Central memory CD4-positive, alpha-beta T cell (primary cell): ENCODE data around the gene MOB3A.
"Not testable (repeated sequence)": the region's sequence is repeated elsewhere in the genome, so short reads cannot be mapped to it uniquely, and the experiment has no call there.

Source experiments
- DNase-seq: peaks from one replicate; pipeline ENCODE4 v3.0.0; 2022
- total RNA-seq, 3 experiments: gene quantifications; one replicate each; lab custom pipeline; 2026; lab: John Stamatoyannopoulos, UW

Gene MOB3A
- total RNA-seq = 77.9 to 80.1 (median 78.0) reads per million in 3 experiments

DNA sequence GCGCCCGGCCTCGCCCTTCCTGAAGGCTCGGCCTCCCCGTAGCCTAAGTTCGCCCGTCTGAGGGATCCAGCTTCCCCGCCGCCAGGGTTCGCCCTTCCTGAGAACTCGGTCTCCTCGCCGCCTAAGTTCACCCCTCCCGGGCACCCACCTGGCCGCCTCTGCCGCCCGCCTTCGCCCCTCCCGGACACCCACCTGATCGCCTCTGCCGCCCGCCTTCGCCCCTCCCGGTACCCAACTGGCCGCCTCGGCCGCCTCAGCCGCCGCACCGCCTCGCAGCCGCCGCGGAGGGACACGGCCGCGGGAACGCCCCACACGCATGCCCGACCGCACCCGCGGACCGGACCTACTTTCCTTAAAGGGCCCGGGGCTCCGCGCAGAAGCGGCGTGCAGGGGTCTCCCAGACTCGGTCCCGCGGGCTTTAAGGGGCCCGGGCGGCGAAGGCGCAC is at the start of gene MOB3A:
TSS of gene MOB3A (minus strand) at position 293 of the 446 bp plus-strand sequence. CDS start 17,766 bp downstream, outside the sequence.
- no peak for DNase-seq

DNA sequence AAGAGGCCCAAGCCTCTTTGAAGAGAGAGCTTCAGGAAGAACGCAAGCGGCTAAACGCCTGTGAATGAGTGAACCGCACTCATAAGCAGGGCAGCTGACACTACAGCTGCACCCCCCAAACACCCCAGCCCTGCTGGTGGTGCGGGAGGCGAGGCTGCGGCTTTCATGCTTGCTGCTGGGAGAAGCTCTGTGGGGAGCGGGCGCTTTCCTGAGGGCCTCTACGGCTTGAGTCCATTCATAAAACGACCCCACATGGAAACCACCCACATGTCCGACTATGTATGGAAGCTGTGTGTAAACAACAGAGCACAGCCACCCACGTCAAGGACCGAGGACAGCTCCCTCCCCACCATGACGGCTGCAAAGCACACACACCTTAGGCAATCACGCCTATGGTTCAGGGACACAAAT is 49.7 kb upstream of the MOB3A start:
- no peak for DNase-seq

DNA sequence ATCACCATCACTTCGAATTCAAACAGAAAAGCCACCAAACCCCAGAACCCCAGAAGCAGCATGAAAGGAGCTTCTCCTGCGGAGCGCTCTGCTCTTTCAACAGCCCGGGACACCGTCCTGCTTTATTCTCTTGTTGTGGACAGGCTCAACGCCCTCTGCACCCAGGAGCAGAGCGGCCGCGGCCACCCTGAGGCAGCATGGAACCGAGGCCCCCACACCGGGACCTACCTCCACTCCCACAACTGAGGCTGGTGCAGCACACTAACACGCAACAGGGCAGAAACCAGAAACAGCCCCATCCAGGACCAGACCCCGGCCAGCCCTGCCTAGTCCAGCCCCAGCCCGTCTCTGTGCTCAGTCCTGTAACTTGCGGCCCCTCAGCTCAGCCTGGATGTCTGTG is 48.1 kb upstream of the MOB3A start:
- no peak for DNase-seq

DNA sequence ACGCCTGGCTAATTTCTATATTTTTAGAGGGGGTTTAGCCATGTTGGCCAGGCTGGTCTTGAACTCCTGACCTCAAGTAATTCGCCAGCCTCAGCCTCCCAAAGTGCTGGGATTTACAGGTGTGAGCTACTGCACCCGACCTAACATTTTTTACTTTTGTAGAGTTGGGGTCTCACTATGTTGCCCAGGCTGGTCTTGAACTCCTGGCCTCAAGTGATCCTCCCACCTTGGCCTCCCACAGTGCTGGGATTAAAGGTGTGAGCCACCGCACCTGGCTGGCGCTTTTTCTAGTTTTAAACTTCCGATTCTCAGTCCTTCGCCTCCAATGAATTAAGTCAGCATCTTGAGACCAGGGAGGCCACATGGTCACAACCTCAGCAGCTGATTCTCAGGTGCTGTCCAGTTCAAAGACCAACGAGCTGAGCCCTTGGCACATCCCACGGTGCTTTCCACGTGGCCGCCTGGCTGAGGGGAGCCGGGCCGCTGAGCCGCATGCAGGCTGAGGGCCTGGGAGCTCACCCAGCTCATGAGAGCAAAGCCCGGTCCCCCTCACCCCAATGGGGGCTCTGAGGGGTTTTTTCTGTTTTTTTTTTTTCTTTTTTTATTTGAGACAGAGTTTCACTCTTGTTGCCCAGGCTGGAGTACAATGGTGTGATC is 46.2 kb upstream of the MOB3A start:
- no peak for DNase-seq

DNA sequence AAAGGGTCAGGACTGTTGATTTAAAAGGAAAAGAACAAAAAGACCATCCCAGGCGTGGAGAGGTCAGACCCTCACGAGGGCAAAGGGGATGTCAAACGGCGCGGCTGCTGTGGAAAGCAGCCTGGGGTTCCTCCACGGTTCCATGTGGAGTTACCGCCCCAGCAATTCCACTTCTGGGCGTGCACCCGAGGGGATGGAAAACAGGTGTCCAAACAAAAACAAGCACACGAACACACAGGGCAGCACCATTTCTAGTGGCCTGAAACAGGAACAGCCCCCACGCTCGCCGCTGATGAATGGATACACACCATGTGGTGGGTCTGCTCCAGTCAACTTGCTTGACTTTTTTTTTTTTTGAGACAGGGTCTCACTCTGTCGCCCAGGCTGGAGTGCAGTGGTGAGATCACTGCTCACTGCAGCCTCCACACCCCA is 44.0 kb upstream of the MOB3A start:
- DNase-seq = no peak

DNA sequence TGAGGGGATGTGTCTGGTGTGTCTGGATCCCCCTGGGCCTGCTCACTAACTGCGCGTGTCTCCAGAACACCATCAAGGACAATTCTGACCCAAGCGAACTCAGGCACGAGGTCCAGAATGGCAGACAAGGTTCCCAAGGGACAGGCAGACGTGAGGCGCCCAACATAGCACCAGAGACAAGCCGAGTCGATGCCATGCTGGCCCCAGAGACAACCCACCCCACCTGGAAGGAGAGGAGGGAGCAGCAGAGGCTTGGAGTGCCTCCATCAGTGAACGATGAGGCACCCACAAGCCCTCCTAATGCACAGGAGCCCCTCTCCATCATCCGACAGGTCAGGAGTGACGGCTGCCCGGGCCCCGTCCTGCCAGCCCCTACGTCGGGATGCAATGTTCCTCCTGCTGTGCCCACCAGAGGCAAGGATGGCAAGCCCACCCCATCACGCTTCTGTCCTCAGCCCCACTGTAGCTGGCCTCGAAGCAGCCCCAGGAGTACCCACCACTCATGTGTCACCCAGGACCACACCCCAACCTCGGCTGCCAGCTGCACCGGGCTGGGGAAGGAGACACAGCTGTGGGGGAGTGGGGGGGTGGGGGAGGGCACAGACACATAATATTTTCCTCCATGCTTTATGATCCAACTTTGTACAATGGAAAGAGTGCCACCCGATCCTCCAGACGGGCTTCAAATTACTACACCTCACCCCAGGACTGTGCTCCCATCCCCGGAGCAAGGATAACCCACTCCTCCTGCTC is 43.4 kb upstream of the MOB3A start:
- no peak for DNase-seq

DNA sequence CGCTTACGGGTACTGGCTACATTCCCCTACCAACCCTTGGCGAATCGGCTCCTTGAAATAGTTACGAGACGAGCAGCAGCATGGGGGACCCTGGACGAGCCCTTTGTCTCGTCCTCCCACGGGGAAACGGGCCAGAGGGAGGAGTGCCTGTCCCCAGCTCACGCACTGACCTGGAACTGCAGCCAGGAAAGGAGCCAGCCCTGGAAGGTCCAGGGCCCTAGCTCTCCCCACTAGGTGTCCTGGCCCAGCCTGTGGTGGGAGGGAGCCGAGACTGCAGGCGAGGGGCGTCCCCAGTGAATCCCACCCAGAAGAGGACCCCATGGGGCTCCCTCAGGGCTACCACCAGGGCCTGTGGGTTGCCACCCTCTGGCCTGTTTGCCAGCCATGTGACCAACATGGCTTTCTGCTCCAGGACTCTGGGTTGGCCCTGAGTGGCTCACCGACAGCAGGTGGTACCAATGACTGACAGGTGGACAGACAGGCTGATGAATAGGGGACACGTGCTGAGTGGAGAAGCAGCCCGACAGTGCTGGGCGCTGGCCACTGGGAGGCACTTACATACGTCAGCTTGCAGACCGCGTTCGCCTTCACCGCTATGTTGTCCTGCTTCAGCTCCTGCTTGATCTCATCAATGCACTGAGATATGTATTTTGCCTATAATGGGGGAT is 42.1 kb upstream of the MOB3A start:
- DNase-seq = no peak

DNA sequence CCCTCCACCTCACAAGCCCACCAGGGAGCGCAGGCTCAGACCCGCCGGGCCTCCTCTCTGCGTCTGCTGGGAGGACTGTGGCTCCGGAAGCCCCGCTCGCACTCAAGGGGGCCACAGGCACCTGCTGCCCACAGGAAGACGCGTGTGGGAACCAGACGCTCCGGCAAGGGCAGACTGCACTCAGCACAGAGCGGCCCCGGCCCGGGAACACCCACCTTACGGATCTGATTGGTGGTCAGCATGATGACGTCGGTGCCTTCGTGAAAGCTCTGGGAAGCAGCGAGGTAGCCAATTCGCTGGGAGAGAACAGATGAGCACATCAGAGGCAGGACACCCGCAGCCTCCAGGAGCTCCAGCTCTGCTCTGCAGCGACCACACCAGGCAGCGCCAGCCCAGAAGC is 40.7 kb upstream of the MOB3A start:
- no peak for DNase-seq

DNA sequence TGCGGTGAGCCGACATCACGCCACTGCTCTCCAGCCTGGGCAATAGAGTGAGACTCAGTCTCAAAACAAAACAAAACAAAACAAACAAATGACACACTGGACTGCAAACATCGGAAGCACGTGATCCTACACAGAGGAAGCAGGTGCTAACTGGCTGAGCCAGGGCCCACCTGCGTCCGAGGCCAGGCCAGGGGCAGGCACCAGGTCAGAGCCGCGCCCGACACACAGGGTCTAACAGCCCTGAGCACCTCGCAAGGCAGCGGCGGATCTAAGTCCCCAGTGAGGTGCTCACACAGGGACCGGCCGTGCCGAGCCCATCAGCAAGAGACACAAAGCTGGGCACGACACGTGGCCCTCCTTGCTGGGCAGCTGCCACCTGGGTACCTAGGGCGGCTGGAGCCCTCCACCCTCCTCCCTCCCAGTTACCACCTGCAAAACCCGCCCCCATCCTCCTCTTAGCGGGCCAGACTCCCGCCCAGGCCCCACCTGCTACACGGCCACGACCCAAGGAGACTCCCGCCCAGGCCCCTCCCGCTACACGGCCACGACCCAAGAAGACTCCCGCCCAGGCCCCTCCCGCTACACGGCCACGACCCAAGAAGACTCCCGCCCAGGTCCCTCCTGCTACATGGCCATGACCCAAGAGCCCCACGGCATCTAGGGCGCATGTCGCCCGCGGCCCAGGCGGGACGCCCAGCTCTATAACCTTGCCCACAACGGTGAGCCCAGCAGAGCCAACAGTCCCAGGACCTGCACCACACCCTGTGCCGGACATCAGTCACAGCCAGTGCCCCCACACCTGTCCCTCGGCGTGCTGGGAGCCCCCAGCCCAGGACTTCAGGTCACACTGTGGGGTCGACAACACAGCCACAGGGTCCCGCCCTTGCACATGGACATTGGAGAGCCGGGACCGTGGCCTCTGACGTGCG is 39.6 kb upstream of the MOB3A start:
- no peak for DNase-seq

DNA sequence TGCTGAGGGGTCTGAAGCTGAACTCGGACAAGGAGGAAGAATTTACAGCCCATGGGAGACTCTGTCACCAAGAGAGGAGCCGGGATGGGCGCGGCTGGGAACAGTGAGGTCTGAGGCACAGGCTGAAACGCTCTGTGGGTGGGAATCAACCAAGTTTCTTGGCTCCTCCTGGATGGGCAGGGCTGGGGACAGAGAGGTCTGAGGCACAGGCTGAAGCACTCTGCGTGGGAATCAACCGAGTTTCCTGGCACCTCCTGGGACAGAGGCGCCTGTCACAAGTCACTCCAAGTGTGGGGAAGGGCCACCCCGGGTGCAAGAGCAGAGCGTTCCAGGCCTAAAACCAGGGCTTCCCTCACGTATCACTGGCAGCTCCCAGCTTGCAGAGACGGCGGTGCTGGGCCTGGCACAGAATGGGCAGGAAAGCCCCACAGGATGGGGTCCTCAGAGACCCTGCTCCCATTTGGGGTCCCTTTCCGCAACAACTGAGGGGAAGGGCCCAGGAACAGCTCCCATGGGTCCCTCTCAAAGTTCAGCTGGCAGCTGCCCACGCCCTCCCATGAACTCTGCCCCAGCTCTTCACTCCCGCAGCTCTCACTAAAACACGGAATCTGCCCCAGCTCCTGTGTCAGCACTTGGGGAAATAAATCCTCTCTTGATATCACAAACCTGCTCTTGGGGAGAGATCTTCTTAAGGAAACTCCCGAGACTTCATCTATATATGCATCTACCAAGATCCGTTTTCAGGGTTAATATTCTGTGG is 36.8 kb upstream of the MOB3A start:
- no peak for DNase-seq

DNA sequence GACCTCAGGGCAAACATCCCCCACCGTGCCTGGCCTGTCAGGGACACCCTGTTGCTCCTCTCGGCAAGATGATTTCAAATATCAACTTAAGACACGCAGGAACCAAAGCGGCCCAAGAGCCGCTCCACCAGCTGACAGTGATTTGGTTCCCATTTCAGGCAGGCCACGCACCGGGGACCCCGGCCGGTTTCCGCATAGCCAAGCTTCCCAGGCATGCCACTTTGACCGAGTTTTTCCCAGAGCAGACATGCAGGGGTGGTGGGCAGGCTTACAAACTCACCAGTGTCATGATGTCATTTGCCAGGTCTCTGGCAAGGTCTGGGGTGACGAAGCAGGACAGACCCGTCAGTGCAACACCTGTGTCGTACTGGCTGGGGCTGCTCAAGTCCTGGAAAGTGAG is 36.1 kb upstream of the MOB3A start:
- DNase-seq = no peak

DNA sequence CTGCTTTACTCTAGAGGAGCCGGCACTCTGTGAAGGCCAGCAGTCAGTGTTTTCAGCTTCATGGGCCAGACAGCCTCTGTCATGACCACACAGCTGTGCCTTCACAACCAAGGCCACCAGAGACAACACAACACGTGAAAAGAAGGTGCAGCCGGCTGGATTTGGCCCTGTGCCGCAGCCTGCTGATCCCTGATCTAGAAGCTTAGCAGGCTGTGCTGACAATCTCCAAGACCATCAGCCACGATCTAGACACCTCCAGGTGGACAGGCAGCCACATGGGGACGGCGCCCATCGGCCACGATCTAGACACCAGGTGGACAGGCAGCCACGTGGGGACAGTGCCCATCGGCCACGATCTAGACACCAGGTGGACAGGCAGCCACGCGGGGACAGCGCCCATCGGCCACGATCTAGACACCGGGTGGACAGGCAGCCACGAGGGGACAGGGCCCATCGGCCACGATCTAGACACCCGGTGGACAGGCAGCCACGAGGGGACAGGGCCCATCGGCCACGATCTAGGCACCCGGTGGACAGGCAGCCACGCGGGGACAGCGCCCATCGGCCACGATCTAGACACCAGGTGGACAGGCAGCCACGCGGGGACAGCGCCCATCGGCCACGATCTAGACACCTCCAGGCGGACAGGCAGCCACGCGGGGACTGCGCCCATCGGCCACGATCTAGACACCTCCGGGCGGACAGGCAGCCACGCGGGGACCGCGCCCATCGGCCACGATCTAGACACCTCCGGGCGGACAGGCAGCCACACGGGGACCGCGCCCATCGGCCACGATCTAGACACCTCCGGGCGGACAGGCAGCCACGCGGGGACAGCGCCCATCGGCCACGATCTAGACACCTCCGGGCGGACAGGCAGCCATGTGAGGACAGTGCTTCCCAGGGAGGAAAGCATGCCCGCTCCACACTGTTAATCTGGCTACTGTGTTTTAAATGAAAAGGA is 35.2 kb upstream of the MOB3A start:
- not testable (repeated sequence) for DNase-seq

DNA sequence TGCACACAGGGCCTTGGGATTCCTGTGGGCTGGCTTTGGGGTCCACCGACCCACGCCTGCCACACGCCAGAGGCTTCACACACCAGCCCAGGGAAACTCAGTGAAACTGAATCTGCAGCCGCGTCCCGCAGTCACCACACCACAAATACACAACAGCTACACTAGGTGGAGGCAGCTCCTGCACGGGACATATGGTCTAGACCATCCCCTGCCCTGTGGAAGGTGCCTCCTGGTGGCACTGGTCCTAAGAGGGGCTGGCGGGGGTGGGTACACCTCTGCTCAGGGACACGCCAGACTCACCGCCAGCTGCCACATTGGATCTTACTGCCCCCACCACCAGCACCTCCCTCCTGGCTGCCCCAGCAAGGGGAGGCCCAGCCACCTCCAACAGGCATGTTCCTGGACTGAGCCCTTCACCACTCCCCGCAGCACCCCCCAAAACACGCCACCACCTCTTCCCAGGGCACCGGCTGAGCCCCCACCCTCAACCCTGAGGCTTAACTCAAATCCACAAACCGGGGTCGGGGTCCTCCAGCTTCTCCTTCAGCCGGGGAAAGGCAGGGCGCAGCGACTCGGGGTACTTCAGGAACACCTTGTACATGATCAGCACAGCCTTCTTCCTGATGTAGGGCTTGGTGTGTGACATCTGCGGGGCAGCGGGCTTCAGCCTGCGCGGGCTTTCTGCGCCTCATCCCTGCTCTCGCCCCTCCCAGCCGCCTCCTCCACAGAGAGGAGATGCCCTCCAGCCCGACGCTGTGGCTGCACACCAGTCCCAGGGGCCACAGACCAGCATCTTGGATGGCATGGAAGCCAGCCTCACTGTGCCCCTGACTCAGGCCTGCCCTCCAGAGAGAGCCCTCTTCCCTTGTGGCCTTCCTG is 34.0 kb upstream of the MOB3A start:
- DNase-seq = no peak

DNA sequence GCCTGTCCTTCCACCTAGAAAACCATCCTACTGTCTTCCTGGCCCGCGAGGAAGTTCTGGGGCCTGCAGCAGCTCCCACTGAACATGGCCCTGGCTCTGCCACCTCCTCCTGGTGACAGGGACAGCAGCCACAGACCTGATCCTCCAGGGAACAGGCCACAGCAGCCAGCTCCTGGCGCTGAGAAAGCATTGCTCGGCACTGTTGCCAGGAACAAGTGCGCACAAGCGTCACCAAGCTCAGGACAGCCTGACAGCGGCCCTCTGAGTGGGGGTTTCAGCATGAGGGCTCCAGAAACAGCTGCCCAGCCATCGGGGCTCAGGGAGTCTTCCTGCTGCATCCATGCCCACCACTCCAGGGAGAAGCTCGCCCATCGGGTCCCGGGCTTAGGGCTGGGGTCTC is 33.4 kb upstream of the MOB3A start:
- DNase-seq = no peak

DNA sequence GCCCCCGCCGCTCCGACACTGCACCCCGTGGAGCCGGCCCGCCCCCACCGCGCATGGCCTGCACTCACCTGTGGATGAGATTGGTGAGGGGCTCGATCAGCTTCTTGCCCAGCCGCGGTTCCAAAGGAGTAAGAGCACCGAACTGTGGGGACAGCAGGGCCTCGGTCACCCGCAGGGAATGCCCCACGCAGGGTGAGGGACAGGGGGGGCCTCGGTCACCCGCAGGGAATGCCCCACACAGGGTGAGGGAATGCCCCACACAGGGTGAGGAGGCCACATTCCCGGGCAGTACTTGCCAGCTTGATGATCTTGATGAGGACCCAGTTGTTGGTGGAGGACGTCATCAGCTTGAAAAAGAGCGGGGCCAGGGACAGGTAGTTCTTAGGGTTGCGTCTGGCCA is 32.9 kb upstream of the MOB3A start:
- no peak for DNase-seq

DNA sequence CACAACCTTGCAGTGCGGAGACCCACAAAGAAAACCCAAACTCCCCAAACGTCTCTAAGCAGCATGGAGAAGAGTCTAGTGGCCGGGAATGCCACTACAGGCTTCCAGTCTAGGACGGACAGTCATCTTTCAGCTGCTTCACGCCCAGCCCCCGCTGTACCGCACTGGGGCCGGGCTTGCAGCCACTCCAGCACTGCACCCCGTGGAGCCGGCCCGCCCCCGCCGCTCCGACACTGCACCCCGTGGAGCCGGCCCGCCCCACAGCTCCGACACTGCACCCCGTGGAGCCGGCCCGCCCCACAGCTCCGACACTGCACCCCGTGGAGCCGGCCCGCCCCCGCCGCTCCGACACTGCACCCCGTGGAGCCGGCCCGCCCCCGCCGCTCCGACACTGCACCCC is 32.1 kb upstream of the MOB3A start:
- not testable (repeated sequence) for DNase-seq

DNA sequence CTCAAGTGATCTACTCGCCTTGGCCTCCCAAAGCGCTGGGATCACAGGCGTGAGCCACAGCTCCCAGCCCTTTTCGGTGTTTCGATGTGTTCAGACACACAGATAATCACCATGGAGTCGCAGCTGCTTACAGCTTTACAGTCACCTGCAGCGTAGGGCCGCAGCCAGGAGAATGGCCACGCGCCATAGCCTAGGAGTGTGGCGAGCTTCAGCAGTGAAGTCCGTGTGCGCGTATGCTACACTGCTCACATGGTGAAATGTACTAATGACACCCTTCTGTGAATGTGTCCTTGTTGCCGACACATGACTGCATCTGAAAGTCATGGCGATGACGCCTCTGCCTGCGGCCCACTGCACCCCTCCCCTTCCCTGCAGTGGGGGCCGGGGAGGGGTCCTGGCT is 31.6 kb upstream of the MOB3A start:
- DNase-seq = no peak

DNA sequence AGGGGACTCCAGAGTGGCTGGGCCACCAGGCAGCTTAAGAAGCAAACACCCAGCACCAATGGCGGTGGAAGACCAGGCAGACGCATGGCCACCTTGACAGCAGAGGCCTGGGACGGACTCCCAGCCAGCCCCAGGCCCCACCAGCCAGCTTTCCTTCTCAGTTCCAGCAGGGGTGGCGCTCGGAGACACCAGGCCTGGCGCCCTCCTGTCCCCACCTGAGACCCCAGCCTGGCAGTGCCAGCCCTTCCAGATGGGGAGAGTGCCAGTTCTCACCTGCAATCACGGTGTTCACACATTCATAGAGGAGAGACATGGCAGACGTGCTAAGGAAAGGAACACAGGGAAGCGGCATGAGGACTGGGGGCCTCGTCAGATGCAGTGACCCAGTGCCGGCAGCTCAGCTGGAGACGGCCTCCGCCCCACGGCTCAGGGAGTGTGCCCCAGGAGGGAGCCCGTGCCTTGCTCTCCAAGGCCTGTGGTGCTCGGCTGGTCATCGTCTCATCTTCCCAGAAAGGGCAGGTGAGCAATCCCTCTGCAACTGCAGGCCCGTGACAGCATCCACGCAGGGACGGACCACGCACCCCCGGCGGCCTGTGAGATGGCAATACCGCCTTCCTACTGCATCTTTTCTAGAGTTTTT is 30.9 kb upstream of the MOB3A start:
- DNase-seq = no peak
